OCI-LY7 (cell line): ENCODE measurements around the gene MAPRE2. TPM values are rescaled to one million over a fixed set of nuclear protein-coding genes. Genes with fewer than 3 reads are reported as not detected.

Source experiments
- BruUV-seq: library from RNA; stranded (reverse); fragments of 400-500 nt; replicated peaks from 2 replicates; lab custom pipeline; 2021; lab: Mats Ljungman, UMichigan
- CTCF ChIA-PET: fragments of 300-600 bp; sonication (Branson Sonifier 250); formaldehyde crosslinking; loops from one replicate; lab custom pipeline; 2022; ENCODE audit warnings: antibody characterized with exemption; ENCODE audit not compliant: unreplicated experiment; lab: Charles Lee
- POLR2A ChIA-PET: fragments of 300-600 bp; sonication (Branson Sonifier 250); formaldehyde crosslinking; loops from one replicate; lab custom pipeline; 2022; ENCODE audit warnings: antibody characterized with exemption; lab: Charles Lee
- DNase-seq: peaks from one replicate; pipeline ENCODE4 v3.0.0-alpha.2; 2015; ENCODE audit warnings: low spot score
- H2AFZ ChIP-seq: fragments of 200-600 bp; sonication (generic), shearing (Covaris generic); 2 replicates; pipeline ENCODE4 v1.6.1; 2014; ENCODE audit warnings: mild to moderate bottlenecking, antibody characterized with exemption, low read length, moderate library complexity
- H3K27ac ChIP-seq: fragments of 200-600 bp; sonication (generic); 2 replicates; pipeline ENCODE4 v1.5.1; 2014; ENCODE audit warnings: mixed run types, low read depth, mild to moderate bottlenecking, moderate library complexity, low read length, inconsistent platforms; ENCODE audit not compliant: poor library complexity, severe bottlenecking
- H3K36me3 ChIP-seq: fragments of 200-600 bp; sonication (generic); 2 replicates; pipeline ENCODE4 v1.6.1; 2014; ENCODE audit warnings: mild to moderate bottlenecking, antibody characterized with exemption, low read length, moderate library complexity, mixed read lengths; ENCODE audit not compliant: insufficient read depth
- H3K4me1 ChIP-seq: fragments of 200-600 bp; sonication (generic); 2 replicates; pipeline ENCODE4 v1.5.1; 2014; ENCODE audit warnings: mild to moderate bottlenecking, low read length; ENCODE audit not compliant: insufficient read depth, poor library complexity, severe bottlenecking
- H3K4me2 ChIP-seq: fragments of 200-600 bp; sonication (generic); 2 replicates; pipeline ENCODE4 v1.6.1; 2014; ENCODE audit warnings: mild to moderate bottlenecking, low read length
- H3K4me3 ChIP-seq: fragments of 200-600 bp; sonication (generic); 2 replicates; pipeline ENCODE4 v1.5.1; 2014; ENCODE audit warnings: mild to moderate bottlenecking, low read depth, low read length; ENCODE audit not compliant: poor library complexity, severe bottlenecking
- H3K79me2 ChIP-seq: fragments of 200-600 bp; sonication (generic); 2 replicates; pipeline ENCODE4 v1.6.1; 2016; ENCODE audit warnings: low read depth, mild to moderate bottlenecking, low read length, moderate library complexity, mixed read lengths; ENCODE audit not compliant: insufficient read depth
- H3K9me2 ChIP-seq: fragments of 200-600 bp; sonication (generic); 2 replicates; pipeline ENCODE4 v1.6.1; 2016; ENCODE audit warnings: mild to moderate bottlenecking, low read length, mixed read lengths; ENCODE audit not compliant: insufficient read depth
- H3K9me3 ChIP-seq: fragments of 200-600 bp; sonication (generic); 2 replicates; pipeline ENCODE4 v1.6.1; 2014; ENCODE audit warnings: mild to moderate bottlenecking, mixed run types, low read length, mixed read lengths
- H4K20me1 ChIP-seq: fragments of 200-600 bp; sonication (generic); 2 replicates; pipeline ENCODE4 v1.6.1; 2014; ENCODE audit warnings: mild to moderate bottlenecking, antibody characterized with exemption, low read length, moderate library complexity, mixed read lengths; ENCODE audit not compliant: insufficient read depth
- EZH2phosphoT487 ChIP-seq: fragments of 200-600 bp; sonication (generic); IDR thresholded peaks from 2 replicates; pipeline ENCODE4 v1.6.1; 2018; ENCODE audit warnings: low read depth, borderline replicate concordance, mild to moderate bottlenecking, mixed run types, antibody characterized with exemption, low read length, moderate library complexity, mixed read lengths
- intact Hi-C: fragments of 100-400 bp; cut with micrococcal nuclease; formaldehyde crosslinking; loops from one replicate; pipeline ENCODE4 v1.10.0; 2022; ENCODE audit not compliant: unreplicated experiment
- total RNA-seq, 2 experiments: library from RNA; depleted of rRNA in 1 of 2; stranded (reverse); fragments of >200 nt in 1 of 2; shearing (Covaris generic) in 1 of 2; gene quantifications; 2 replicates each; pipeline ENCODE4 v1.2.3, GENCODE V29; 2014 to 2022
- TF ChIP-seq, protein P1 (sequence below): fragments of 200-600 bp; sonication (generic); conservative IDR thresholded peaks from 2 replicates; pipeline ENCODE4 v1.5.1; 2014; ENCODE audit warnings: mild to moderate bottlenecking, antibody characterized with exemption, low read length, moderate library complexity, mixed read lengths

MAPRE2 gene
- total RNA-seq, 2 experiments from 2014 or later: 17.1 to 35.2 TPM

DNA sequence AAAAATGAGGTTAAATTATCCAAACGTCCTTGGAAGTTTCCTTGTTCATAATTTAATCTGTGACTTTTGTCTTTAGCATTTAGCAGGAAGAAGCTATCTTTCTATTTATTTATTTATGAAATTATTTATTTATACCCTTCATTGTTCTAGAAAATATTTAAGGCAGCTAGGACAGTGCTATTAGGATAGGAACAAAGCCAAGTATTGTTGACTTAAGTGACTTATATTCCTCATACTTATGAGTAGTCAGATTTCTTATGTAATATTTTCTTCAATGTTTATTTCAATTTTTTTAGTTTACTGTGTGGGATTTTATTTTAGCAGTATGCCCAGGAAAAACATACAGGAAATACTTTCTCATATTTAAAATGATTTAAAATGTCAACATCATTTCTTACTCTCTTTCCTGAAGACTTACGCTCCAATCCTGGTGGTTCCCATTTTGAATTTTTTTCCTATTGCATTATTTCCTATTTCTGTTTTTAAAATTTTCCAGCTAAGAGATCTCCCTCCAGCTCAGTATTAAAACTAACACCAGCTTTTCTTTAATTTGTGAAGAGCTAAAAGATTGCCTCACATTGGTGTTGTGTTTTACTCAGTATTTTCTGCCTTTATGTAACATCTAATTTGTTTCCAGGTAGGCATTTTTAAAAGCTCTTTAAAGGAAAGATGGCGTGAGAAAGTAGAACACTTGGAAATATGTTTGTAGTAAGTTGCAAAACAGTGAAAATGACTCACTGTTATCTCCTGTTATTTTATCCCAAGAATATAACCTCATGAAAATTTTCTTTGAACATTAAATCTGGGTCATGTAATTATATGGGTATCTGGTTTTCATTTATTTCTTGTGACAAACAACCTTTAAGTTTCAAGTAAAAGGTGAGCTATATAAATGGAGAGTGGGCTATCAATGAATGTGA, 32.2 kb downstream of the MAPRE2 start:
- intact Hi-C loops: no loop called here
- ChIA-PET POLR2A (interaction anchor here (1.0 to 1.5 kb wide), 5 partner anchors 11 to 102 kb away, joined by 3 to 5 read pairs (median 3); no protein-coding TSS in a partner anchor), CTCF (no interaction called here)
- H3K27ac ChIP-seq: no peak overlapping the region
- H4K20me1 ChIP-seq: no peaks in the 10 kb centered on the region; the same call in 1 of the 2 replicates
- TF ChIP-seq EZH2phosphoT487: no peak
- TF ChIP-seq, protein P1, sequence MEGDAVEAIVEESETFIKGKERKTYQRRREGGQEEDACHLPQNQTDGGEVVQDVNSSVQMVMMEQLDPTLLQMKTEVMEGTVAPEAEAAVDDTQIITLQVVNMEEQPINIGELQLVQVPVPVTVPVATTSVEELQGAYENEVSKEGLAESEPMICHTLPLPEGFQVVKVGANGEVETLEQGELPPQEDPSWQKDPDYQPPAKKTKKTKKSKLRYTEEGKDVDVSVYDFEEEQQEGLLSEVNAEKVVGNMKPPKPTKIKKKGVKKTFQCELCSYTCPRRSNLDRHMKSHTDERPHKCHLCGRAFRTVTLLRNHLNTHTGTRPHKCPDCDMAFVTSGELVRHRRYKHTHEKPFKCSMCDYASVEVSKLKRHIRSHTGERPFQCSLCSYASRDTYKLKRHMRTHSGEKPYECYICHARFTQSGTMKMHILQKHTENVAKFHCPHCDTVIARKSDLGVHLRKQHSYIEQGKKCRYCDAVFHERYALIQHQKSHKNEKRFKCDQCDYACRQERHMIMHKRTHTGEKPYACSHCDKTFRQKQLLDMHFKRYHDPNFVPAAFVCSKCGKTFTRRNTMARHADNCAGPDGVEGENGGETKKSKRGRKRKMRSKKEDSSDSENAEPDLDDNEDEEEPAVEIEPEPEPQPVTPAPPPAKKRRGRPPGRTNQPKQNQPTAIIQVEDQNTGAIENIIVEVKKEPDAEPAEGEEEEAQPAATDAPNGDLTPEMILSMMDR: no peak
- H3K79me2 ChIP-seq: no peaks in the 10 kb centered on the region
- no peak overlapping the region for H3K4me3 ChIP-seq
- no peak overlapping the region for H2AFZ ChIP-seq
- no peaks in the 10 kb centered on the region for H3K9me3 ChIP-seq
- BruUV-seq: no TSS peak
- peaks cover 14% of the 10 kb centered on the region for H3K36me3 ChIP-seq
- H3K4me2 ChIP-seq: no peak overlapping the region
- no peaks in the 10 kb centered on the region for H3K9me2 ChIP-seq
- H3K4me1 ChIP-seq: peaks cover 5% of the 10 kb centered on the region
- no peak for DNase-seq

DNA sequence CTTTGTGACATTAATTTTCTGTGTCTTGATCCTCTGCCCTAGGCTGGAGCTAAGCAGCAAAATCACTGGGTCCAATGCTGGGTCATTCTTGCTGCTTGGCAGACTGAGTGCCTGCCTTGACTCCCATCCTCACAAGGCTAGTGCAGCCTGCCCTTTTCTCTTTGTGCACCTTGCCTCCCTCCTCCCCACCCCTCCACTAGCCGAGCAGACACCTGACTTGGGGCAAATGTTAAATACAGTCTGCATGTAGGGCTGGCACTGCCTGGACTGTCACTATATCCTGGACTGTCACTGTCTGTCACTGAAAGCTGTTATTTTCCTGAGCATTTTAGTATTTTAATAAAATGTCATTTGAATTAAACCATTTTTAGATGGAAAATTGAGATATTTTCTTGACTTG, 33.4 kb downstream of the MAPRE2 start:
- POLR2A ChIA-PET: no interaction called here
- intact Hi-C loops: no loop called here

More for the DNA sequence above, 33.4 kb downstream of the MAPRE2 start:
- no peak overlapping the region for H3K4me3 ChIP-seq
- peaks cover 5% of the 10 kb centered on the region for H3K4me1 ChIP-seq
- no TSS peak for BruUV-seq
- H3K79me2 ChIP-seq: no peaks in the 10 kb centered on the region
- no peak overlapping the region for H2AFZ ChIP-seq
- CTCF ChIA-PET: no interaction called here
- DNase-seq: no peak
- no peak overlapping the region for H3K27ac ChIP-seq
- no peak overlapping the region for H3K4me2 ChIP-seq
- TF ChIP-seq, protein P1: no peak
- no peak for TF ChIP-seq EZH2phosphoT487
- H3K9me2 ChIP-seq: no peaks in the 10 kb centered on the region
- H3K9me3 ChIP-seq: no peaks in the 10 kb centered on the region
- H4K20me1 ChIP-seq: no peaks in the 10 kb centered on the region; the same call in 1 of the 2 replicates
- H3K36me3 ChIP-seq: peaks cover 14% of the 10 kb centered on the region
